OCI-LY3 (cell line): ENCODE results near the gene B3GALNT2.

Experiments
- H2AFZ ChIP-seq: fragments of 200-600, 300-600 bp; shearing (Covaris generic); 2 replicates; pipeline ENCODE4 v1.6.0; 2014; ENCODE audit warnings: antibody characterized with exemption, low read depth, low read length
- H3K27ac ChIP-seq: fragments of 200-600, 300-600 bp; sonication (generic); 2 replicates; pipeline ENCODE4 v1.5.1; 2014; ENCODE audit warnings: mild to moderate bottlenecking, low read length, moderate library complexity, mixed read lengths
- H3K27me3 ChIP-seq: fragments of 200-600, 300-600 bp; sonication (generic); 2 replicates; pipeline ENCODE4 v1.6.1; 2014; ENCODE audit warnings: low read depth, low read length, mixed read lengths
- H3K36me3 ChIP-seq: fragments of 200-600, 300-600 bp; sonication (generic); replicated peaks from 2 replicates; pipeline ENCODE3; 2014; ENCODE audit warnings: low read depth, low read length, mixed read lengths
- H3K4me1 ChIP-seq: fragments of 300-600, 200-600 bp; sonication (generic); 2 replicates; pipeline ENCODE4 v1.6.1; 2014; ENCODE audit warnings: low read length, mixed read lengths
- H3K4me2 ChIP-seq: fragments of 200-600, 300-600 bp; sonication (generic); 2 replicates; pipeline ENCODE4 v1.6.1; 2014; ENCODE audit warnings: low read length, mixed read lengths
- H3K4me3 ChIP-seq: fragments of 300-600, 200-600 bp; sonication (generic); 2 replicates; pipeline ENCODE4 v1.5.1; 2014; ENCODE audit warnings: antibody characterized with exemption, mild to moderate bottlenecking, low read length, moderate library complexity
- H3K79me2 ChIP-seq: fragments of 300-600, 200-600 bp; shearing (Covaris generic); 2 replicates; pipeline ENCODE4 v1.6.1; 2014; ENCODE audit warnings: mild to moderate bottlenecking, low read length, mixed read lengths
- H3K9ac ChIP-seq: fragments of 300-600, 200-600 bp; shearing (Covaris generic); 2 replicates; pipeline ENCODE4 v1.6.0; 2014; ENCODE audit warnings: mild to moderate bottlenecking, low read length, moderate library complexity
- H3K9me3 ChIP-seq: fragments of 200-600, 300-600 bp; shearing (Covaris generic); 2 replicates; pipeline ENCODE4 v1.6.1; 2014; ENCODE audit warnings: low read length, mixed read lengths; ENCODE audit not compliant: insufficient read depth
- H4K20me1 ChIP-seq: fragments of 200-600, 300-600 bp; sonication (generic); 2 replicates; pipeline ENCODE4 v1.6.1; 2016; ENCODE audit warnings: low read length, mixed read lengths; ENCODE audit not compliant: insufficient read depth
- EZH2phosphoT487 ChIP-seq: fragments of 200-600 bp; shearing (Covaris generic); IDR thresholded peaks from 2 replicates; pipeline ENCODE4 v1.6.1; 2018; ENCODE audit warnings: antibody characterized with exemption, mixed run types, low read depth
- TF ChIP-seq, protein P1 (sequence below): fragments of 200-600, 300-600 bp; sonication (generic); IDR thresholded peaks from 2 replicates; pipeline ENCODE4 v1.5.1; 2014; ENCODE audit warnings: antibody characterized with exemption, low read length, low read depth

B3GALNT2 gene

DNA sequence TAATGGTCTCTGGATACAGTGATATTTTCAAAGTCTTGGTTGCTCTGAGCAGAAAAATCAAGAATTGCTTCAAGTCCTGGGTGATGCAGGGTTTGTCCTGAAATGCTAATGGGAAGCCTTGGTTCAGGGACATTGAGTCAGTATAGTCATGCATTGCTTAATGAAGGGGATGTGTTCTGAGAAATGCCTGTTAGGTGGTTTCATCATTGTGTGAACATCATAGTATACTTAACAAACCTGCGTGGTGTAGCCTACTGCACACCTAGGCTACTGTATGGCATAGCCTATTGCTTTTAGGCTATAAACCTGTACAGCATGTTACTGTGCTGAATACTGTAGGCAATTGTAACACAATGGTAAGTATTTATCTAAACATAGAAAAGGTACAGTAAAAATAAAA lies 100.7 kb downstream of the B3GALNT2 start:
- no peak overlapping the region for H3K4me2 ChIP-seq
- no peak overlapping the region for H3K4me3 ChIP-seq
- H4K20me1 ChIP-seq, result no peaks in the 10 kb centered on the region
- no peaks in the 10 kb centered on the region for H3K36me3 ChIP-seq
- H3K27ac ChIP-seq, result no peak overlapping the region
- no peak overlapping the region for H3K9ac ChIP-seq
- H3K4me1 ChIP-seq, result no peaks in the 10 kb centered on the region
- no peaks in the 10 kb centered on the region for H3K9me3 ChIP-seq
- H3K79me2 ChIP-seq, result no peaks in the 10 kb centered on the region
- H2AFZ ChIP-seq, result no peak overlapping the region
- TF ChIP-seq, protein P1, sequence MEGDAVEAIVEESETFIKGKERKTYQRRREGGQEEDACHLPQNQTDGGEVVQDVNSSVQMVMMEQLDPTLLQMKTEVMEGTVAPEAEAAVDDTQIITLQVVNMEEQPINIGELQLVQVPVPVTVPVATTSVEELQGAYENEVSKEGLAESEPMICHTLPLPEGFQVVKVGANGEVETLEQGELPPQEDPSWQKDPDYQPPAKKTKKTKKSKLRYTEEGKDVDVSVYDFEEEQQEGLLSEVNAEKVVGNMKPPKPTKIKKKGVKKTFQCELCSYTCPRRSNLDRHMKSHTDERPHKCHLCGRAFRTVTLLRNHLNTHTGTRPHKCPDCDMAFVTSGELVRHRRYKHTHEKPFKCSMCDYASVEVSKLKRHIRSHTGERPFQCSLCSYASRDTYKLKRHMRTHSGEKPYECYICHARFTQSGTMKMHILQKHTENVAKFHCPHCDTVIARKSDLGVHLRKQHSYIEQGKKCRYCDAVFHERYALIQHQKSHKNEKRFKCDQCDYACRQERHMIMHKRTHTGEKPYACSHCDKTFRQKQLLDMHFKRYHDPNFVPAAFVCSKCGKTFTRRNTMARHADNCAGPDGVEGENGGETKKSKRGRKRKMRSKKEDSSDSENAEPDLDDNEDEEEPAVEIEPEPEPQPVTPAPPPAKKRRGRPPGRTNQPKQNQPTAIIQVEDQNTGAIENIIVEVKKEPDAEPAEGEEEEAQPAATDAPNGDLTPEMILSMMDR, result no peak
- no peak for TF ChIP-seq EZH2phosphoT487
- no peaks in the 10 kb centered on the region for H3K27me3 ChIP-seq

DNA sequence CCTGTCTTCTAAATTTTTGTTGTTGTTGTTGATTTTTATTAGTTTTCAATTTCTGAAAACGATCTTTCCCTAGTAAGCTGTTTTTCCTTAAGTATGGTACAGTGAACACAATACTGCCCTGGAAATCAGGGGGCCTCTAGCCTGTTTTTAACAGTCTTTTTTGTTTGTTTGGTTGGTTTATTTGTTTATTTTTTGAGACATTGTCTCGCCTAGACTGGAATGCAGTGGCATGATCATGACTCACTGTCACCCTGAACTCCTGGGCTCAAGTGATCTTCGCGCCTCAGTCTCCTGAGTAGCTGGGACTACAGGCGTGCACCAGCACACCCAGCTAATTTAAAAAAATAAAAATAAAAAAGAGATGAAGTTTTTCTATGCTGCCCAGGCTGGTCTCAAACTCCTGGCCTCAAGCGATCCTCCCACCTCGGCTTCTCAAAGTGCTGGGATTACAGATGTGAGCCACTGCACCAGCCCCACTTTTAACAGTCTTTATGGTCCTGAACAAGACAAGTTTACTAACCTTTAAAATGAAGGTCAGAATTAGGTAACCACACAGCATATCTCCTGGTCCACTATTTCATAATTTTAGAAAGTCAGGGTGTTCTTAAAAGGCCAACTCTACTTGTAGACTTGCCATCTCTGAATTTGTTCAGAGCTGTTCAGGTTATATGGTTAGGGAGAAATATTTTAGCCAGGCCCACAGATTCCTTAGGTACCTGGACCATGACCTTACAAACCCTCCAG lies 101.6 kb downstream of the B3GALNT2 start:
- Histone ChIP-seq H3K4me2 (no peak overlapping the region), H3K9me3 (no peaks in the 10 kb centered on the region), H2AFZ (no peak overlapping the region), H3K36me3 (no peaks in the 10 kb centered on the region), H3K4me1 (no peaks in the 10 kb centered on the region), H3K79me2 (peaks cover 2% of the 10 kb centered on the region; the same call in 1 of the 2 replicates), H3K4me3 (no peak overlapping the region), H3K27me3 (no peaks in the 10 kb centered on the region), H4K20me1 (no peaks in the 10 kb centered on the region), H3K9ac (no peak overlapping the region), H3K27ac (no peak overlapping the region)
- TF ChIP-seq EZH2phosphoT487, result no peak
- TF ChIP-seq, protein P1, result no peak

DNA sequence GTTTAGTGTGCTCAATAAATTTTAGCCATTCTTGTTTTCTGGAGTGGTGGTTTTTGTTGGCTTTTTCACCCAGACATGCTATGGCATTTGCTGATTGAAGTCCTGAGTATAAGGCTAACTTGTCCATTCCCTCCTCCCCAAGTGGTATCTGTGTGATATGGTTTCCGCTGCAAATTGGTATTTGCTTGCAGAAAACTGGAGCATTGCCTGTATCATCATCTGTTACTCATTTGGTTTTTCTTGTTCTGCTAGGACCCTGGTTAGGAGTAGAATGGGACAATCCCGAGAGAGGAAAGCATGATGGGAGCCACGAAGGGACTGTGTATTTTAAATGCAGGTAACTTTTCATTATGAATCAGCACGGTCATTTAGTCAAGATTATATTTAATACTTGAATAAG lies 103.0 kb downstream of the B3GALNT2 start:
- Histone ChIP-seq H3K36me3 (no peaks in the 10 kb centered on the region), H3K4me3 (no peak overlapping the region), H3K4me2 (no peak overlapping the region), H3K9ac (no peak overlapping the region), H3K79me2 (peaks cover 6% of the 10 kb centered on the region; the same call in 1 of the 2 replicates), H3K27ac (no peak overlapping the region), H4K20me1 (no peaks in the 10 kb centered on the region), H2AFZ (no peak overlapping the region), H3K27me3 (no peaks in the 10 kb centered on the region), H3K4me1 (no peaks in the 10 kb centered on the region), H3K9me3 (no peaks in the 10 kb centered on the region)
- TF ChIP-seq, protein P1, result no peak
- no peak for TF ChIP-seq EZH2phosphoT487
